Large intestine (tissue), 3 donors: Measurements from ENCODE around the gene SETD7. TPM values are rescaled to one million over a fixed set of nuclear protein-coding genes. Genes with fewer than 3 reads are reported as not detected.
"Not testable (repeated sequence)": the region's sequence is repeated elsewhere in the genome, so short reads cannot be mapped to it uniquely, and the experiment has no call there.

Experiments
- DNase-seq, 2 donors: peaks; one replicate each; pipeline versions ENCODE4 v3.0.0 to v3.0.0-alpha.2; 2013
- H3K27ac ChIP-seq: one replicate; pipeline ENCODE4 v1.5.1; 2013; ENCODE audit warnings: low read length
- H3K27me3 ChIP-seq: 2 replicates; pipeline ENCODE4 v1.6.1; 2013; ENCODE audit warnings: low read length; ENCODE audit not compliant: control insufficient read depth, insufficient read depth
- H3K36me3 ChIP-seq: 2 replicates; pipeline ENCODE4 v1.6.1; 2013; ENCODE audit warnings: low read length; ENCODE audit not compliant: control insufficient read depth, insufficient read depth
- H3K4me1 ChIP-seq: one replicate; pipeline ENCODE4 v1.6.1; 2013; ENCODE audit warnings: low read length; ENCODE audit not compliant: control insufficient read depth, insufficient read depth
- H3K4me3 ChIP-seq: one replicate; pipeline ENCODE4 v1.5.1; 2013; ENCODE audit warnings: low read length
- H3K9me3 ChIP-seq: one replicate; pipeline ENCODE4 v1.6.1; 2013; ENCODE audit warnings: mild to moderate bottlenecking, low read depth, low read length, moderate library complexity; ENCODE audit not compliant: control insufficient read depth
- WGBS: methylation state at CpG from one replicate; pipeline ENCODE4 v1.1.5; 2013; ENCODE audit warnings: low lambda C conversion rate; ENCODE audit not compliant: insufficient coverage; 5-methylcytosine and 5-hydroxymethylcytosine counted together
- polyA plus RNA-seq: library from polyadenylated mRNA; unstranded; fragments of 120-200 nt; gene quantifications from one replicate; pipeline ENCODE4 v1.2.1, GENCODE V29; 2013

The SETD7 gene
- polyA plus RNA-seq, 1 donor = 6.1 TPM

DNA sequence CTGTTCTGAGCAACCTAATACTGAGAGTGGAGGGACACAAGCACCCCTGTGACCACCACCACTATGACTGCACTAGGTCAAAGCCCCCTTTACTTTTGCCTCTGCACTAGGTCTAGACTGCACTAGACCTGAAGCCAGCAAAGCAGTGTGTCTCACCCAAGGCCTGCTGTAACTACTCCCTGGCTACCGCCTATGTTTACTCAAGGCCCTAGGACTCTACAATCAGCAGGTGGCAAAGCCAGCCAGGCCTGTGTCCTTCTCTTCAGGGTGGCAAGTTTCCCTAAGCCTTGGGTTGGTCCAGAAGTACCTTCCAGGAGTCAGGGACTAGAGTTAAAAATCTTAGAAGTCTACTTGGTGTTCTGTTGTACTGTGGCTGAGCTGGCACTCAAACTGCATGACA, 86.2 kb downstream of the SETD7 start:
- no CpG with 5 or more reads among the region's 1 CpG for WGBS
- H3K27ac ChIP-seq = no peak overlapping the region

DNA sequence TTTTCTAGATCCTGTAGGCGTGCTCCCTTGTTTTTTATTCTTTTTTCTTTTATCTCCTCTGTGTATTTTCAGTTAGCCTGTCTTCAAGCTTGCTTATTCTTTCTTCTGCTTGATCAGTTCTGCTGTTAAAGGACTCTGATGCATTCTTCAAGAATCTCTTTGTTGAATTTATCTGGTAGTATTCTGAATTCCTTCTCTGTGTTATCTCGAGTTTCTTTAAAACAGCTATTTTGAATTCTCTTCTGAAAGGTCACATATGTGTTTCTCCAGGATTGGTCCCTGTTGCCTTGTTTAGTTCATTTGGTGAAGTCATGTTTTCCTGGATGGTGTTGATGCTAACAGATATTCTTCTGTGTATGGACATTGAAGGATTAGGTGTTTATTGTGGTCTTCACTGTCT, 86.8 kb downstream of the SETD7 start:
- H3K36me3 ChIP-seq = peaks cover 17% of the 10 kb centered on the region
- 94% methylated on average over 2 of the region's 2 CpGs for WGBS
- H3K4me3 ChIP-seq = no peak overlapping the region
- no peak for DNase-seq
- H3K27ac ChIP-seq = no peak overlapping the region
- H3K27me3 ChIP-seq = no peaks in the 10 kb centered on the region
- H3K4me1 ChIP-seq = no peaks in the 10 kb centered on the region
- peaks cover 10% of the 10 kb centered on the region for H3K9me3 ChIP-seq

More for the DNA sequence above, 86.2 kb downstream of the SETD7 start:
- H3K27me3 ChIP-seq = no peaks in the 10 kb centered on the region
- H3K36me3 ChIP-seq = peaks cover 18% of the 10 kb centered on the region
- no peaks in the 10 kb centered on the region for H3K4me1 ChIP-seq
- no peak overlapping the region for H3K4me3 ChIP-seq
- no peak for DNase-seq
- H3K9me3 ChIP-seq = peaks cover 10% of the 10 kb centered on the region

- H3K36me3 ChIP-seq = peaks cover 15% of the 10 kb centered on the region
- not testable (repeated sequence) for DNase-seq, H3K27ac ChIP-seq, H3K27me3 ChIP-seq, H3K4me3 ChIP-seq, H3K4me1 ChIP-seq
- H3K9me3 ChIP-seq = peaks cover 10% of the 10 kb centered on the region
Observed at GRCh38 chr4:139468756-139469155, 87.3 kb downstream of the SETD7 start.

DNA sequence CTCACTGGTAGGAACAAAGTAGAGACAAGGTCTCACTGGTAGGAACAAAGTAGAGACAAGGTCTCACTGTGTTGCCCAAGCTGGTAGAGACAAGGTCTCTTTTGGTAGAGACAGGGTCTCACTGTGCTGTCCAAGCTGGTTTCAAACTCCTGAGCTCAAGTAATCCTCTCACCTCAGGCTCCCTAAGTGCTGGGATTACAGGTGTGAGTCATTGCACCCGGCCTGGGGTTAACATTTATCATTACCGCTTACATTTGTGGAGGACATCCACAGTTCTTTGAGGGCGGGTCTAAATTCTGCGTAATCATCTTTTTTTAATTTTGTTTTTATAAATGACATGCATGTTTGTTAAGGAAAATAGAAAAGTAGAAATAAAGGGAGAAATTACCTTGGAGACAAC, 90.1 kb downstream of the SETD7 start:
- H3K9me3 ChIP-seq = peaks cover 7% of the 10 kb centered on the region
- 60% methylated on average over 3 of the region's 4 CpGs for WGBS
- DNase-seq = no peak

DNA sequence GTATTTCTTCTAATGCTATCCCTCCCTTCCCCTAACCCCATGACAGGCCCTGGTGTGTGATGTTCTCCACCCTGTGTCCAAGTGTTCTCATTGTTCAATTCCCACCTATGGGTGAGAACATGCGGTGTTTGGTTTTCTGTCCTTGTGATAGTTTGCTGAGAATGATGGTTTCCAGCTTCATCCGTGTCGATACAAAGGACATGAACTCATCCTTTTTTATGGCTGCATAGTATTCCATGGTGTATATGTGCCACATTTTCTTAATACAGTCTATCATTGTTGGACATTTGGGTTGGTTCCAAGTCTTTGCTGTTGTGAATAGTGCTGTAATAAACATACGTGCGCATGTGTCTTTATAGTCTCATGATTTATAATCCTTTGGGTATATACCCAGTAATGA, 91.5 kb downstream of the SETD7 start:
- not testable (repeated sequence) for H3K36me3 ChIP-seq, H3K27me3 ChIP-seq, H3K4me3 ChIP-seq, H3K9me3 ChIP-seq, DNase-seq, H3K27ac ChIP-seq, H3K4me1 ChIP-seq
- WGBS = no CpG with 5 or more reads among the region's 5 CpGs

More for the DNA sequence above, 90.1 kb downstream of the SETD7 start:
- H3K4me3 ChIP-seq = no peak overlapping the region
- no peaks in the 10 kb centered on the region for H3K27me3 ChIP-seq
- H3K27ac ChIP-seq = no peak overlapping the region
- peaks cover 3% of the 10 kb centered on the region for H3K36me3 ChIP-seq
- H3K4me1 ChIP-seq = no peaks in the 10 kb centered on the region

DNA sequence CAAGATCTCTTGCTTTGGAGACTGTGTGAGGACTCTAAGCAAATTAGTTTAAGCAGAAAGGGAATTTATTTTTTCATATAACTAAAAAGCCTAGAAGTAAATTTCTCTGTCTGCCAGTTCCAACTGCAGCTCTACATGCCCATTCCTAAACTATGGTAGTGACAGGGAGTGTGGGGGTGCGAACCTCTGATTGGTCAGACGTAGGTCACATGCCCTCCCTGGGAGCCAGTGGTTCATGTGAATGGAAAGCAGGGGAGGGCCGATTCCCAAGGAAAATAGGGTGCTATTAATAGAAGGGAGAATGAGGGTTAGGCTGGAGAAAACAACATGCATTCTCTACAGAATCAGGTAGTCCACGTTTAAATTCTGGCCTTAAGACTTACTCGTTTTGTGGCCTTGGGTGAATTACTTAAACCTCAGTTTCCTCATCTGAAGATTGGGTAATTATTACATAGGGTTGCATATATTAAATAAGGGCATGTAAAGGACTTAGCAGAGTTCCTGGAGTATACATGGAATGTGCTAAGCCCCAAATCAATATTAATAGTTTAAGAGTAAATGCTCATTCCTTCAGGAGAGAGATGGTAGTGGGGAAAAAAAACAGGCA, 94.9 kb downstream of the SETD7 start:
- H3K36me3 ChIP-seq = no peaks in the 10 kb centered on the region
- no peak for DNase-seq
- no peaks in the 10 kb centered on the region for H3K9me3 ChIP-seq
- WGBS = 80% methylated on average over 1 of the region's 5 CpGs
- no peak overlapping the region for H3K4me3 ChIP-seq
- H3K27me3 ChIP-seq = no peaks in the 10 kb centered on the region
- no peak overlapping the region for H3K27ac ChIP-seq
- H3K4me1 ChIP-seq = peaks cover 3% of the 10 kb centered on the region

- DNase-seq = no peak
- no peaks in the 10 kb centered on the region for H3K27me3 ChIP-seq
- 100% methylated on average over 2 of the region's 3 CpGs for WGBS
- no peak overlapping the region for H3K4me3 ChIP-seq
- no peaks in the 10 kb centered on the region for H3K36me3 ChIP-seq
- no peak overlapping the region for H3K27ac ChIP-seq
- H3K4me1 ChIP-seq = peaks cover 6% of the 10 kb centered on the region
- H3K9me3 ChIP-seq = no peaks in the 10 kb centered on the region
Observed at GRCh38 chr4:139460565-139460964, 95.5 kb downstream of the SETD7 start.

DNA sequence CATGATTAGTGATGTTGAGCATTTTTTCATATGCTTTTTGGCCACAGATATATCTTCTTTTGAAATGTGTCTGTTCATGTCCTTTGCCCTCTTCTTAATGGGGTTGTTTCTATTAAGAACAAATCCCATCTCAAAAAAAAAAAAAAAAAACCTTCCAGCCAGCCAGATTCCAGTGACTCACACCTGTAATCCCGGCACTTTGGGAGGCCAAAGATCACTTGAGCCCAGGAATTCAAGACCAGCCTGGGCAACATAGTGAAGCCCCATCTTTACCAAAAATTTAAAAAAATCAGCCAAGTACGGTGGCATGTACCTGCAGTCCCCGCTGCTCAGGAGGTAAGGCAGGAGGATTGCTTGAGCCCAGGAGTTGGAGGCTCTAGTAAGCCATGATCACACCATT, 97.0 kb downstream of the SETD7 start:
- H3K9me3 ChIP-seq = no peaks in the 10 kb centered on the region
- H3K4me3 ChIP-seq = no peak overlapping the region
- no peaks in the 10 kb centered on the region for H3K27me3 ChIP-seq
- no peak overlapping the region for H3K27ac ChIP-seq
- peaks cover 6% of the 10 kb centered on the region for H3K4me1 ChIP-seq
- no CpG with 5 or more reads among the region's 3 CpGs for WGBS
- DNase-seq = peak in 1 of 2 donors; percentile 40
- H3K36me3 ChIP-seq = no peaks in the 10 kb centered on the region

- no CpG with 5 or more reads among the region's 1 CpG for WGBS
- DNase-seq = no peak
- no peaks in the 10 kb centered on the region for H3K36me3 ChIP-seq
- no peak overlapping the region for H3K4me3 ChIP-seq
- H3K9me3 ChIP-seq = no peaks in the 10 kb centered on the region
- no peak overlapping the region for H3K27ac ChIP-seq
- H3K27me3 ChIP-seq = no peaks in the 10 kb centered on the region
- H3K4me1 ChIP-seq = peaks cover 6% of the 10 kb centered on the region
Observed at GRCh38 chr4:139458543-139458942, 97.5 kb downstream of the SETD7 start.

DNA sequence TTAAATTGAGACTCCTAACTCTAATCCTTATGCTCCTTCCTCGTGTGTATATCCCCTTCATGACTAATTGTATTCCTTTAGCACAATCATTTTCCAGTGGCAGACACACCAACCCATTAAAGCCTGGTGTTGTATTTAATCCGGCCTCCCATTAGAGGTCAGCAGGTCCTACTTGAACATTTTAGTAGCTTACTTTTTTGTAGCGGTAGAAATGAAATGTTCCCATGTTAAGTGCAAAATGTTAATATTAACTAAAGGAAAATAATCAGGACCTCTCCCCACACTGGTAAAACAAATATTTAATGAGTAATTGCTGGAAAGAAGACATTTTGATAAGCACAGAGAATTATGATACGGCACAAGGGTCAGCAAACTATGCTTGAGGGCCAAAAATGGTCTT, 98.7 kb downstream of the SETD7 start:
- no peaks in the 10 kb centered on the region for H3K27me3 ChIP-seq
- peaks cover 6% of the 10 kb centered on the region for H3K4me1 ChIP-seq
- no peaks in the 10 kb centered on the region for H3K36me3 ChIP-seq
- H3K4me3 ChIP-seq = no peak overlapping the region
- H3K9me3 ChIP-seq = no peaks in the 10 kb centered on the region
- no peak overlapping the region for H3K27ac ChIP-seq
- 0% methylated on average over 1 of the region's 4 CpGs for WGBS
- DNase-seq = peak in 1 of 2 donors; percentile 20

- H3K4me1 ChIP-seq = peaks cover 8% of the 10 kb centered on the region
- WGBS = no CpG with 5 or more reads among the region's 6 CpGs
- H3K9me3 ChIP-seq = no peaks in the 10 kb centered on the region
- H3K27me3 ChIP-seq = no peaks in the 10 kb centered on the region
- H3K4me3 ChIP-seq = peak overlapping the region; percentile 97
- H3K36me3 ChIP-seq = no peaks in the 10 kb centered on the region
- peak; percentile 14 to 56 for DNase-seq
- peak overlapping the region; percentile 100 for H3K27ac ChIP-seq
Observed at GRCh38 chr4:139455126-139455538, 100.9 kb downstream of the SETD7 start.
